OCI-LY3 (cell line): ENCODE data around the gene MAPK8.

Experiments used
- H2AFZ ChIP-seq: fragments of 200-600, 300-600 bp; shearing (Covaris generic); 2 replicates; pipeline ENCODE4 v1.6.0; 2014; ENCODE audit warnings: antibody characterized with exemption, low read depth, low read length
- H3K27ac ChIP-seq: fragments of 200-600, 300-600 bp; sonication (generic); 2 replicates; pipeline ENCODE4 v1.5.1; 2014; ENCODE audit warnings: mild to moderate bottlenecking, low read length, moderate library complexity, mixed read lengths
- H3K27me3 ChIP-seq: fragments of 200-600, 300-600 bp; sonication (generic); 2 replicates; pipeline ENCODE4 v1.6.1; 2014; ENCODE audit warnings: low read depth, low read length, mixed read lengths
- H3K36me3 ChIP-seq: fragments of 200-600, 300-600 bp; sonication (generic); replicated peaks from 2 replicates; pipeline ENCODE3; 2014; ENCODE audit warnings: low read depth, low read length, mixed read lengths
- H3K4me1 ChIP-seq: fragments of 300-600, 200-600 bp; sonication (generic); 2 replicates; pipeline ENCODE4 v1.6.1; 2014; ENCODE audit warnings: low read length, mixed read lengths
- H3K4me2 ChIP-seq: fragments of 200-600, 300-600 bp; sonication (generic); 2 replicates; pipeline ENCODE4 v1.6.1; 2014; ENCODE audit warnings: low read length, mixed read lengths
- H3K4me3 ChIP-seq: fragments of 300-600, 200-600 bp; sonication (generic); 2 replicates; pipeline ENCODE4 v1.5.1; 2014; ENCODE audit warnings: antibody characterized with exemption, mild to moderate bottlenecking, low read length, moderate library complexity
- H3K79me2 ChIP-seq: fragments of 300-600, 200-600 bp; shearing (Covaris generic); 2 replicates; pipeline ENCODE4 v1.6.1; 2014; ENCODE audit warnings: mild to moderate bottlenecking, low read length, mixed read lengths
- H3K9ac ChIP-seq: fragments of 300-600, 200-600 bp; shearing (Covaris generic); 2 replicates; pipeline ENCODE4 v1.6.0; 2014; ENCODE audit warnings: mild to moderate bottlenecking, low read length, moderate library complexity
- H3K9me3 ChIP-seq: fragments of 200-600, 300-600 bp; shearing (Covaris generic); 2 replicates; pipeline ENCODE4 v1.6.1; 2014; ENCODE audit warnings: low read length, mixed read lengths; ENCODE audit not compliant: insufficient read depth
- H4K20me1 ChIP-seq: fragments of 200-600, 300-600 bp; sonication (generic); 2 replicates; pipeline ENCODE4 v1.6.1; 2016; ENCODE audit warnings: low read length, mixed read lengths; ENCODE audit not compliant: insufficient read depth
- EZH2phosphoT487 ChIP-seq: fragments of 200-600 bp; shearing (Covaris generic); IDR thresholded peaks from 2 replicates; pipeline ENCODE4 v1.6.1; 2018; ENCODE audit warnings: antibody characterized with exemption, mixed run types, low read depth
- TF ChIP-seq, protein P1 (sequence below): fragments of 200-600, 300-600 bp; sonication (generic); IDR thresholded peaks from 2 replicates; pipeline ENCODE4 v1.5.1; 2014; ENCODE audit warnings: antibody characterized with exemption, low read length, low read depth

The MAPK8 gene

DNA sequence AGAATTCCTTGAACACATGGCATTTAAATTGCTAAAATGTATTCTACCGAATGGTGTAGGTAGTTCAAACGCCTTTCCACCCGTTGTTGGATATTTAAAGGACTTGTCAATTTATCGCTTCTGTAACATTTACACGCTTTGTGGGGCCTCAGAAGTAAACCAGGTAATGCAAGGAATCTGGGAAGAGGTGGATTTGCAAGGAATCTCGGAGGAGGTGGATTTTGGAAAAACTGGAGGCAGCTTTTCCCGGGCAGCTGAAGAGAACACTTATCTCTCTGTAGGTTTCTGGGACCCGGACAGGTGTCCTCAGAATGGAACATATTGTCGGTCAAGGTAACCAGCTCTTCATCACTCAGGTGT lies 592 bp upstream of the MAPK8 start:
- Histone ChIP-seq H3K79me2 (peaks cover 24% of the 10 kb centered on the region), H3K9me3 (no peaks in the 10 kb centered on the region), H3K4me2 (peak overlapping the region; percentile 81), H3K4me1 (peaks cover 35% of the 10 kb centered on the region), H3K4me3 (peak overlapping the region; percentile 98), H4K20me1 (peaks cover 21% of the 10 kb centered on the region; the same call in 1 of the 2 replicates), H3K27me3 (no peaks in the 10 kb centered on the region), H2AFZ (peak overlapping the region; percentile 67; the same call in 1 of the 2 replicates), H3K36me3 (no peaks in the 10 kb centered on the region), H3K9ac (peak overlapping the region; percentile 45; the same call in 1 of the 2 replicates), H3K27ac (no peak overlapping the region)
- no peak for TF ChIP-seq EZH2phosphoT487
- TF ChIP-seq, protein P1, sequence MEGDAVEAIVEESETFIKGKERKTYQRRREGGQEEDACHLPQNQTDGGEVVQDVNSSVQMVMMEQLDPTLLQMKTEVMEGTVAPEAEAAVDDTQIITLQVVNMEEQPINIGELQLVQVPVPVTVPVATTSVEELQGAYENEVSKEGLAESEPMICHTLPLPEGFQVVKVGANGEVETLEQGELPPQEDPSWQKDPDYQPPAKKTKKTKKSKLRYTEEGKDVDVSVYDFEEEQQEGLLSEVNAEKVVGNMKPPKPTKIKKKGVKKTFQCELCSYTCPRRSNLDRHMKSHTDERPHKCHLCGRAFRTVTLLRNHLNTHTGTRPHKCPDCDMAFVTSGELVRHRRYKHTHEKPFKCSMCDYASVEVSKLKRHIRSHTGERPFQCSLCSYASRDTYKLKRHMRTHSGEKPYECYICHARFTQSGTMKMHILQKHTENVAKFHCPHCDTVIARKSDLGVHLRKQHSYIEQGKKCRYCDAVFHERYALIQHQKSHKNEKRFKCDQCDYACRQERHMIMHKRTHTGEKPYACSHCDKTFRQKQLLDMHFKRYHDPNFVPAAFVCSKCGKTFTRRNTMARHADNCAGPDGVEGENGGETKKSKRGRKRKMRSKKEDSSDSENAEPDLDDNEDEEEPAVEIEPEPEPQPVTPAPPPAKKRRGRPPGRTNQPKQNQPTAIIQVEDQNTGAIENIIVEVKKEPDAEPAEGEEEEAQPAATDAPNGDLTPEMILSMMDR: no peak

DNA sequence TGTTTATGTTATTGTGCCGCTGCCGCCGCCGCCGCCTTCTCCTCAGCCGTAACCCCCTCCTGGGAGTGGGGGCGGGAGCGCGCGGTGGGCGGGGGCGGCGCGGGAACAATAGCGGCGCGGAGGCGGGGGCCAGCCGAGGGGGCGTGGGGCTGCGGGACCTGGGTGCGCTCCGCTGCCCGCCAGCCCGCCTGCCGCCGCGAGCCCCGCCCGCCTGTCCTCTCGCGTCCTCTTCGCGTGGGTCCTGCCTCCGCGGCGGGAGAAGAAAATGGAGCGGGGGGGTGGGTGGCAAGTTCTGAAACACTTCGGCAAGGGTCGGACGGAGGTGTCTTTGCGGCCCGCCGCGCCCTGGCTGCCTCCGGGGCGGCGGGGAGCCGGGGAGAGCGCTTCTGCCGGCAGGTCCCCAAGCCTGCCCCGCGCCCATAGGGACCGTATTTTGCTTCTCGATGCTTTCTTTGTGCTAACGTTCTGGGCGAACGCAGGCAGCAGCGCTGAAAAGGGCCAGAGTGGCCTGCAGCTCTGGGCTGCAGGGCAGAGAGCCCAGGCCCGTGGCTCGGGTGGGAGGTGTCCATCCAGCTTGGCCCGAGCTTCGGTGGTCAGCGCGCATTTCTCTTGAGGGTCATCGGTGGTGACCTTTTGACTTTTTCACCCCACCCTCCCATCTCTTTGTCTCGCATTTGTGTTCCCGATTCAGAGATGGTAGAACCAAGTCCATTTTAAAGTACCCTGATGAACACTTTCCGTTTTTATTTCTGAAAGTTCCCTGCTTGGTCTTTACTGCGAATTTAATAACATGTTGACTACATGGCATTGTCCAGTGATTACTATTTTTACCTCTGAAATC lies 613 bp downstream of the MAPK8 start:
- Histone ChIP-seq H3K9me3 (no peaks in the 10 kb centered on the region), H3K4me1 (peaks cover 35% of the 10 kb centered on the region), H3K4me2 (peak overlapping the region; percentile 98), H3K9ac (peak overlapping the region; percentile 64), H3K4me3 (peak overlapping the region; percentile 98), H4K20me1 (peaks cover 21% of the 10 kb centered on the region; the same call in 1 of the 2 replicates), H3K27ac (no peak overlapping the region; the same call in 1 of the 2 replicates), H2AFZ (0 out of 2 replicates have a peak overlapping the region, but pooled peaks have one; percentile 39), H3K36me3 (no peaks in the 10 kb centered on the region), H3K79me2 (peaks cover 32% of the 10 kb centered on the region), H3K27me3 (no peaks in the 10 kb centered on the region)
- no peak for TF ChIP-seq EZH2phosphoT487
- TF ChIP-seq, protein P1: no peak

DNA sequence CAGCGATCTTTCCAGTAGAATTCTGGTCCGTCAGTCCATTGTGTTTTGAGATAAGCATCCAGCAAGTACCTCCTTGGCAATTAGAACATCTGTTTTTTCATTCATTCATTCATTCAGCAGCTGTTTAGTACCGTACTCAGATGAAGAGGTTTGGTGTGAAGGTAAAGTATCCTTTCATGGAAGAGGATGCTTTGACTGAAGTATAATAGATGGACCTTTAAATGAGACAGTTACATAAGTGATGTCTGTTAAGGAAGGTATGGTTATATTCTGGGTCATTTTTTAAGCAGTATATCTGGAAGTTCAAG lies 1.2 kb downstream of the MAPK8 start:
- Histone ChIP-seq H3K4me3 (peak overlapping the region; percentile 98), H3K4me2 (peak overlapping the region; percentile 98), H3K36me3 (no peaks in the 10 kb centered on the region), H3K27me3 (no peaks in the 10 kb centered on the region), H2AFZ (no peak overlapping the region), H3K9ac (peak overlapping the region; percentile 64), H3K9me3 (no peaks in the 10 kb centered on the region), H3K79me2 (peaks cover 32% of the 10 kb centered on the region), H3K27ac (no peak overlapping the region), H4K20me1 (peaks cover 21% of the 10 kb centered on the region; the same call in 1 of the 2 replicates), H3K4me1 (peaks cover 35% of the 10 kb centered on the region)
- TF ChIP-seq, protein P1: no peak
- TF ChIP-seq EZH2phosphoT487: no peak

DNA sequence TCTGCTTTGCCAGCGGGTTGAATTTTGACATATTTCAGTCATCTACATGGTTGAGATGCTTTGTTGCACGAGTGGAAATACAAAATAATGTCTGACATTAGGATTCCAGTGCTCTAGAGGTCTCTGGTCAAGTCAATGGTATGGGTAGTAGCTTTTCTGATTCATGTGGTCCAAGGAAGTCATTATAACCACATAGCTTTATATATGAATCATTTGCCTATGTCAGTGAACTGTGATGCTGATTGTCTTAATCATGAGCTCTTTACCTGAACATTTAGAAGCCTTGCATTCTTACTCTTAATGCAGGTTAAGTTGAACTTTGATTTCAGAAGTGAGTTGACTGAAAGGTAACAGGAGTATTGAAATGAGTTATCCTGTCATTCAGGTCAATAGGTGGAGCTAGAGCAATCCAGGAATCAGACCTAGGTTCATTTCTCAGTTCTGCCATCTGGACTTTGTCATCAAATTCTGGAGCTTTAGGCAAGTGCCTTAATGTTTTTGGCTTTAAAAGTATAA lies 3.3 kb downstream of the MAPK8 start:
- Histone ChIP-seq H3K4me1 (peaks cover 23% of the 10 kb centered on the region), H2AFZ (no peak overlapping the region), H3K27me3 (no peaks in the 10 kb centered on the region), H4K20me1 (peaks cover 21% of the 10 kb centered on the region; the same call in 1 of the 2 replicates), H3K79me2 (peaks cover 37% of the 10 kb centered on the region), H3K9ac (no peak overlapping the region), H3K36me3 (no peaks in the 10 kb centered on the region), H3K27ac (no peak overlapping the region), H3K4me3 (no peak overlapping the region), H3K4me2 (no peak overlapping the region), H3K9me3 (no peaks in the 10 kb centered on the region)
- TF ChIP-seq, protein P1: peak; percentile 52
- TF ChIP-seq EZH2phosphoT487: no peak
